IMR-90 (cell line): ENCODE data around the gene PLA2G4A. TPM values are rescaled to one million over a fixed set of nuclear protein-coding genes. Genes with fewer than 3 reads are reported as not detected.

ENCODE experiments used
- ATAC-seq: fragments of 200-7000 bp; cut with Tn5 transposase; 2 replicates; pipeline ENCODE4 v1.9.1; 2020; ENCODE audit warnings: low read depth, mild to moderate bottlenecking, moderate library complexity
- BruUV-seq: library from RNA; stranded (reverse); fragments of 400-500 nt; replicated peaks from 2 replicates; lab custom pipeline; 2021; lab: Mats Ljungman, UMichigan
- CTCF ChIA-PET: fragments of 300-600 bp; formaldehyde crosslinking; extraction: SDS; loops from one replicate; lab custom pipeline; 2021; ENCODE audit warnings: antibody characterized with exemption; lab: Yijun Ruan, JAX
- POLR2A ChIA-PET: fragments of 300-600 bp; sonication (Branson Sonifier 250); formaldehyde crosslinking; loops from one replicate; lab custom pipeline; 2022; ENCODE audit warnings: antibody characterized with exemption; ENCODE audit not compliant: unreplicated experiment; lab: Charles Lee
- DNase-seq: peaks from one replicate; pipeline ENCODE4 v3.0.0; 2013
- H2AFZ ChIP-seq: replicated peaks from 2 replicates; pipeline ENCODE3; 2013; ENCODE audit warnings: low read length, mild to moderate bottlenecking; ENCODE audit not compliant: poor library complexity
- H2AK5ac ChIP-seq: 2 replicates; pipeline ENCODE4 v1.6.1; 2013; ENCODE audit warnings: low read depth, low read length, inconsistent platforms
- H2AK9ac ChIP-seq: replicated peaks from 2 replicates; pipeline ENCODE3; 2013; ENCODE audit warnings: mild to moderate bottlenecking, low read depth, low read length, moderate library complexity; ENCODE audit not compliant: poor library complexity
- H2BK120ac ChIP-seq: 2 replicates; pipeline ENCODE4 v1.6.1; 2013; ENCODE audit warnings: low read depth, low read length, inconsistent platforms
- H2BK15ac ChIP-seq: 3 replicates; pipeline ENCODE4 v1.6.1; 2013; ENCODE audit warnings: low read depth, low read length, inconsistent platforms
- H2BK20ac ChIP-seq: 2 replicates; pipeline ENCODE4 v1.6.1; 2013; ENCODE audit warnings: low read depth, mild to moderate bottlenecking, inconsistent platforms, low read length, moderate library complexity
- H2BK5ac ChIP-seq: 2 replicates; pipeline ENCODE4 v1.6.1; 2013; ENCODE audit warnings: mild to moderate bottlenecking, low read depth, low read length, inconsistent platforms; ENCODE audit not compliant: poor library complexity, severe bottlenecking
- H3K14ac ChIP-seq: replicated peaks from 2 replicates; pipeline ENCODE4 v1.6.1; 2013; ENCODE audit warnings: low read depth, low read length, inconsistent platforms
- H3K18ac ChIP-seq: 2 replicates; pipeline ENCODE4 v1.6.1; 2013; ENCODE audit warnings: low read depth, low read length, control low read depth
- H3K23ac ChIP-seq: 2 replicates; pipeline ENCODE4 v1.6.1; 2013; ENCODE audit warnings: low read depth, low read length, inconsistent platforms
- H3K27ac ChIP-seq: 2 replicates; pipeline ENCODE4 v1.5.1; 2013; ENCODE audit warnings: mild to moderate bottlenecking, control low read depth, low read length; ENCODE audit not compliant: insufficient read depth
- H3K27me3 ChIP-seq: 2 replicates; pipeline ENCODE4 v1.6.1; 2013; ENCODE audit warnings: low read length; ENCODE audit not compliant: control insufficient read depth, insufficient read depth
- H3K36me3 ChIP-seq: 2 replicates; pipeline ENCODE4 v1.6.1; 2013; ENCODE audit warnings: low read length, mixed read lengths; ENCODE audit not compliant: control insufficient read depth, insufficient read depth
- H3K4ac ChIP-seq: 2 replicates; pipeline ENCODE4 v1.6.1; 2013; ENCODE audit warnings: low read depth, low read length, inconsistent platforms
- H3K4me1 ChIP-seq: 2 replicates; pipeline ENCODE4 v1.6.1; 2013; ENCODE audit warnings: low read length, mixed read lengths; ENCODE audit not compliant: control insufficient read depth, insufficient read depth
- H3K4me2 ChIP-seq: 2 replicates; pipeline ENCODE4 v1.6.1; 2013; ENCODE audit warnings: low read depth, mild to moderate bottlenecking, control low read depth, low read length, moderate library complexity
- H3K4me3 ChIP-seq: 2 replicates; pipeline ENCODE4 v1.5.1; 2013; ENCODE audit warnings: low read depth, mild to moderate bottlenecking, control low read depth, low read length, moderate library complexity; ENCODE audit not compliant: insufficient read depth
- H3K56ac ChIP-seq: 2 replicates; pipeline ENCODE4 v1.6.1; 2013; ENCODE audit warnings: low read length, inconsistent platforms; ENCODE audit not compliant: insufficient read depth; ENCODE audit errors: extremely low read depth
- H3K79me1 ChIP-seq, 2 experiments: 2 replicates each; pipeline ENCODE4 v1.6.1; 2013; ENCODE audit warnings: low read length in 2 of 2, inconsistent platforms in 1 of 2, low read depth in 1 of 2
- H3K9ac ChIP-seq: 2 replicates; pipeline ENCODE4 v1.6.1; 2013; ENCODE audit warnings: low read depth, low read length, control low read depth
- H3K9me1 ChIP-seq: 2 replicates; pipeline ENCODE4 v1.6.1; 2013; ENCODE audit warnings: low read length, inconsistent platforms; ENCODE audit not compliant: insufficient read depth
- H3K9me3 ChIP-seq: 2 replicates; pipeline ENCODE4 v1.6.1; 2013; ENCODE audit warnings: low read length; ENCODE audit not compliant: control insufficient read depth, insufficient read depth
- H4K20me1 ChIP-seq: 2 replicates; pipeline ENCODE4 v1.6.1; 2013; ENCODE audit warnings: low read length, inconsistent platforms; ENCODE audit not compliant: insufficient read depth
- H4K5ac ChIP-seq: 2 replicates; pipeline ENCODE4 v1.6.1; 2013; ENCODE audit warnings: mild to moderate bottlenecking, low read depth, low read length, control low read depth
- H4K8ac ChIP-seq, 2 experiments: 2 replicates each; pipeline ENCODE4 v1.6.1; 2013; ENCODE audit warnings: low read depth in 2 of 2, low read length in 2 of 2, control low read depth in 1 of 2, inconsistent platforms in 1 of 2
- H4K91ac ChIP-seq: 2 replicates; pipeline ENCODE4 v1.6.1; 2013; ENCODE audit warnings: low read depth, low read length, inconsistent platforms; ENCODE audit not compliant: insufficient read depth
- BHLHE40 ChIP-seq: fragments of 150-350 bp; IDR thresholded peaks from 2 replicates; pipeline ENCODE4 v1.6.1; 2016; ENCODE audit warnings: mild to moderate bottlenecking, low read depth, low read length
- CHD1 ChIP-seq: IDR thresholded peaks from 2 replicates; pipeline ENCODE4 v1.6.1; 2012; ENCODE audit warnings: low read depth, low read length, improper control_type of control experiment
- FOS ChIP-seq: fragments of 150-350 bp; IDR thresholded peaks from 2 replicates; pipeline ENCODE4 v1.6.1; 2016; ENCODE audit warnings: low read depth, low read length
- MAFK ChIP-seq: IDR thresholded peaks from 2 replicates; pipeline ENCODE4 v1.6.1; 2012; ENCODE audit warnings: low read depth, low read length, improper control_type of control experiment
- MAZ ChIP-seq: IDR thresholded peaks from 2 replicates; pipeline ENCODE4 v1.6.1; 2012; ENCODE audit warnings: low read depth, mild to moderate bottlenecking, low read length, improper control_type of control experiment, moderate library complexity, borderline replicate concordance
- MXI1 ChIP-seq: IDR thresholded peaks from 2 replicates; pipeline ENCODE4 v1.6.1; 2012; ENCODE audit warnings: low read depth, mild to moderate bottlenecking, low read length, moderate library complexity, borderline replicate concordance
- NFE2L2 ChIP-seq: fragments of 150-350 bp; IDR thresholded peaks from 2 replicates; pipeline ENCODE4 v1.6.1; 2016; ENCODE audit warnings: low read depth, mild to moderate bottlenecking, low read length
- RAD21 ChIP-seq: IDR thresholded peaks from 2 replicates; pipeline ENCODE4 v1.6.1; 2012; ENCODE audit warnings: low read length, improper control_type of control experiment
- RCOR1 ChIP-seq: IDR thresholded peaks from 2 replicates; pipeline ENCODE4 v1.6.1; 2012; ENCODE audit warnings: mild to moderate bottlenecking, low read length, improper control_type of control experiment; ENCODE audit not compliant: insufficient replicate concordance
- USF2 ChIP-seq: fragments of 150-350 bp; IDR thresholded peaks from 2 replicates; pipeline ENCODE4 v1.6.1; 2017; ENCODE audit warnings: mild to moderate bottlenecking, antibody characterized with exemption, low read length, low read depth
- WGBS, 2 experiments: methylation state at CpG; one replicate each; pipeline versions ENCODE4 v1.1.5 to v1.1.7; 2013; ENCODE audit warnings: missing lambda C conversion rate in 2 of 2; ENCODE audit not compliant: insufficient read length in 1 of 2; ENCODE audit errors: extremely low coverage in 2 of 2; 5-methylcytosine and 5-hydroxymethylcytosine counted together
- dilution Hi-C: fragments of 300-500 bp; cut with HindIII; formaldehyde crosslinking; loops from one replicate; pipeline ENCODE4 v1.14.3; 2018; ENCODE audit warnings: low sequenced_read_pairs; ENCODE audit not compliant: unreplicated experiment
- in situ Hi-C: fragments of 300-500 bp; cut with MboI; formaldehyde crosslinking; loops from 3 replicates; pipeline ENCODE4 v1.14.3; 2019; ENCODE audit warnings: low sequenced_read_pairs, inconsistent platforms, mixed read lengths
- intact Hi-C: fragments of 100-400 bp; cut with micrococcal nuclease; formaldehyde crosslinking; loops from 2 replicates; pipeline ENCODE4 v1.10.0; 2022
- polyA plus RNA-seq, 3 experiments: library from polyadenylated mRNA; depleted of rRNA; stranded (reverse); fragments of >200 nt; gene quantifications; 2 replicates each; pipeline ENCODE4 v1.2.3, GENCODE V29; 2012; ENCODE audit warnings: low replicate concordance in 1 of 3
- total RNA-seq: library from RNA; depleted of rRNA; stranded (reverse); fragments of >200 nt; gene quantifications from 2 replicates; pipeline ENCODE4 v1.2.3, GENCODE V29; 2012
- TF ChIP-seq, protein P1 (sequence below): conservative IDR thresholded peaks from 2 replicates; pipeline ENCODE4 v1.5.1; 2012; ENCODE audit warnings: mild to moderate bottlenecking, low read depth, low read length, improper control_type of control experiment
- TF ChIP-seq, protein P2 (sequence below): fragments of 150-350 bp; IDR thresholded peaks from 2 replicates; pipeline ENCODE4 v1.6.1; 2016; ENCODE audit warnings: low read depth, mild to moderate bottlenecking, low read length, moderate library complexity, borderline replicate concordance

Gene PLA2G4A
- total and polyA plus RNA-seq, 2 of the 4 experiments (the other 2 are of a cell fraction) = 1.6 to 3.8 TPM

- H3K23ac ChIP-seq = no peak overlapping the region
- H3K36me3 ChIP-seq = no peaks in the 10 kb centered on the region
- H3K9me3 ChIP-seq = peaks cover 2% of the 10 kb centered on the region
- no peaks in the 10 kb centered on the region for H3K4me1 ChIP-seq
- DNase-seq (no peak), ATAC-seq (no peak)
- no peaks in the 10 kb centered on the region for H3K9me1 ChIP-seq
- dilution Hi-C loops (no loop called here), in situ Hi-C loops (no loop called here), intact Hi-C loops (loop anchor here (10.0 kb wide), 1 partner anchor 1082 kb away; no protein-coding TSS in a partner anchor)
- H4K5ac ChIP-seq = no peak overlapping the region
- H3K27ac ChIP-seq = no peak overlapping the region
- H4K91ac ChIP-seq = no peak overlapping the region
- CTCF ChIA-PET = interaction anchor here (1.2 kb wide), 1 partner anchor 37 kb away, joined by 3 read pairs; no protein-coding TSS in a partner anchor
- H2AFZ ChIP-seq = no peak overlapping the region
- POLR2A ChIA-PET = no interaction called here
- no TSS peak for BruUV-seq
- H3K4ac ChIP-seq = no peak overlapping the region
- H2BK20ac ChIP-seq = no peak overlapping the region
- no CpG with 5 or more reads among the region's 4 CpGs for WGBS, 2 experiments
- no peaks in the 10 kb centered on the region for H4K20me1 ChIP-seq
- no peak overlapping the region for H2AK9ac ChIP-seq
- no peak overlapping the region for H2AK5ac ChIP-seq
- H2BK5ac ChIP-seq = no peak overlapping the region
- no peaks in the 10 kb centered on the region for H3K79me1 ChIP-seq
- no peak overlapping the region for H2BK120ac ChIP-seq
- no peak overlapping the region for H3K14ac ChIP-seq
- H3K9ac ChIP-seq = no peak overlapping the region
- H3K56ac ChIP-seq = no peak overlapping the region
- H3K27me3 ChIP-seq = no peaks in the 10 kb centered on the region
- H3K4me3 ChIP-seq = no peak overlapping the region
- H2BK15ac ChIP-seq = no peak overlapping the region
- no peak overlapping the region for H3K18ac ChIP-seq
- H4K8ac ChIP-seq = no peak overlapping the region
- no peak for TF ChIP-seq MXI1
- TF ChIP-seq MAFK = no peak
- TF ChIP-seq, protein P1, sequence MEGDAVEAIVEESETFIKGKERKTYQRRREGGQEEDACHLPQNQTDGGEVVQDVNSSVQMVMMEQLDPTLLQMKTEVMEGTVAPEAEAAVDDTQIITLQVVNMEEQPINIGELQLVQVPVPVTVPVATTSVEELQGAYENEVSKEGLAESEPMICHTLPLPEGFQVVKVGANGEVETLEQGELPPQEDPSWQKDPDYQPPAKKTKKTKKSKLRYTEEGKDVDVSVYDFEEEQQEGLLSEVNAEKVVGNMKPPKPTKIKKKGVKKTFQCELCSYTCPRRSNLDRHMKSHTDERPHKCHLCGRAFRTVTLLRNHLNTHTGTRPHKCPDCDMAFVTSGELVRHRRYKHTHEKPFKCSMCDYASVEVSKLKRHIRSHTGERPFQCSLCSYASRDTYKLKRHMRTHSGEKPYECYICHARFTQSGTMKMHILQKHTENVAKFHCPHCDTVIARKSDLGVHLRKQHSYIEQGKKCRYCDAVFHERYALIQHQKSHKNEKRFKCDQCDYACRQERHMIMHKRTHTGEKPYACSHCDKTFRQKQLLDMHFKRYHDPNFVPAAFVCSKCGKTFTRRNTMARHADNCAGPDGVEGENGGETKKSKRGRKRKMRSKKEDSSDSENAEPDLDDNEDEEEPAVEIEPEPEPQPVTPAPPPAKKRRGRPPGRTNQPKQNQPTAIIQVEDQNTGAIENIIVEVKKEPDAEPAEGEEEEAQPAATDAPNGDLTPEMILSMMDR = no peak
- no peak for TF ChIP-seq CHD1
- no peak for TF ChIP-seq RCOR1
- TF ChIP-seq BHLHE40 = no peak
- TF ChIP-seq RAD21 = no peak
- TF ChIP-seq MAZ = no peak
- TF ChIP-seq, protein P2, sequence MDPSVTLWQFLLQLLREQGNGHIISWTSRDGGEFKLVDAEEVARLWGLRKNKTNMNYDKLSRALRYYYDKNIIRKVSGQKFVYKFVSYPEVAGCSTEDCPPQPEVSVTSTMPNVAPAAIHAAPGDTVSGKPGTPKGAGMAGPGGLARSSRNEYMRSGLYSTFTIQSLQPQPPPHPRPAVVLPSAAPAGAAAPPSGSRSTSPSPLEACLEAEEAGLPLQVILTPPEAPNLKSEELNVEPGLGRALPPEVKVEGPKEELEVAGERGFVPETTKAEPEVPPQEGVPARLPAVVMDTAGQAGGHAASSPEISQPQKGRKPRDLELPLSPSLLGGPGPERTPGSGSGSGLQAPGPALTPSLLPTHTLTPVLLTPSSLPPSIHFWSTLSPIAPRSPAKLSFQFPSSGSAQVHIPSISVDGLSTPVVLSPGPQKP = no peak
- no peak for TF ChIP-seq NFE2L2
- TF ChIP-seq FOS = no peak
- TF ChIP-seq USF2 = no peak
- no peak overlapping the region for H3K4me2 ChIP-seq
Observed at GRCh38 chr1:187032982-187033692, 204.4 kb downstream of the PLA2G4A start.
